Right lobe of liver (tissue), 4 donors: ENCODE measurements around the gene KIF12.

Source experiments
- CTCF ChIP-seq, 4 donors: fragments of 200-600 bp in 3 of 4; fragments of 450-650 bp in 1 of 4; IDR thresholded peaks; one replicate each; pipeline versions ENCODE4 v1.5.1 to v1.8.0; 2016 to 2022; ENCODE audit warnings: antibody characterized with exemption in 4 of 4, mild to moderate bottlenecking in 2 of 4
- POLR2A ChIP-seq: fragments of 450-650 bp; IDR thresholded peaks from one replicate; pipeline ENCODE4 v1.6.1; 2017; ENCODE audit warnings: antibody characterized with exemption, mild to moderate bottlenecking
- donor health status: DM: no; HTN: no; CAD: no.
- donor health status: DM: no; HTN: no; CAD: no.
- donor health status: DM: no; HTN: yes; CAD: no.

- TF ChIP-seq CTCF (IDR thresholded peaks at IDR 0.05) (no peak), POLR2A (no peak)
Observed at GRCh38 chr9:114090798-114091197, 8.3 kb downstream of the KIF12 start.
